GM18508 (cell line): Measurements from ENCODE around the gene ASNSD1.
"Not testable (repeated sequence)": the region's sequence is repeated elsewhere in the genome, so short reads cannot be mapped to it uniquely, and the experiment has no call there.

ENCODE experiments used
- ATAC-seq: cut with Tn5 transposase; IDR thresholded peaks from one replicate; pipeline ENCODE4 v1.9.1; 2021; ENCODE audit warnings: moderate number of reproducible peaks; ENCODE audit not compliant: insufficient read depth, unreplicated experiment

The ASNSD1 gene

DNA sequence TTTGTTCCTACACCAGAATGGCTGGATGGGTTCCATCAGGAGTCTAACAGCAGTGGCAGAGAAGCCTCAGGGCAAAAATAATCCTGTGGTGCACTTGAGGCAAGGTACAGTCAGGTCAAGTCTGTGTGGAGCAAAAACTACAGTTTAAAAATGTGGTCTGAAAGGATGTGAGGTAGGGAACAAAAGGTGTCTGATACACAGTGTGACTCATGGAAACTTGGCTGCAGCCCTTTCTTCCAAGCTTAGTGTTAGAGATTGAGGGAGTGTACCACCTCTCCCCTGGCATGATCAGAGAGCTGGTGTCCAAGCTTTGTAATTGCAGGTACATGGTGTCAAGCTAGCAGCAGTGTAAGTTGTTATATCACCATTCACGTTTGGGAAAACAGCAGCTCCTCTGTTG lies 22.1 kb downstream of the ASNSD1 start:
- ATAC-seq, result no peak

DNA sequence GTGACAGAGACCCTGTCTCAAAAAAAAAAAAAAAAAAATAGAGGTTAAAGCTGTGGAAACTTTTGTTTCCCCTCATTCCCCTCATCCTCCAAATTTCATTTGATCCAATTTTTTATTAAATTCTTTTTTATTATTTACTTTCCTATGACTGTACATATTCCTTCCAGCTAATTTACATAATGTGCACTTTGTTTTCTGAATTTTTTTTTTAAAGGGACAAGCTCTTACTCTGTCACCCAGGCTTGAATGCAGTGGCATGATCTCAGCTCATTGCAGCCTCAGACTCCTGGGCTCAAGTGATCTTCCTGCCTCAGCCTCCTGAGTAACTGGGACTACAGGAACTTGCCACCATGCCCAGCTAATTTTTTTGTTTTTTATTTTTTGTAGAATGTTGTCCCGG lies 23.6 kb downstream of the ASNSD1 start:
- ATAC-seq, result no peak

DNA sequence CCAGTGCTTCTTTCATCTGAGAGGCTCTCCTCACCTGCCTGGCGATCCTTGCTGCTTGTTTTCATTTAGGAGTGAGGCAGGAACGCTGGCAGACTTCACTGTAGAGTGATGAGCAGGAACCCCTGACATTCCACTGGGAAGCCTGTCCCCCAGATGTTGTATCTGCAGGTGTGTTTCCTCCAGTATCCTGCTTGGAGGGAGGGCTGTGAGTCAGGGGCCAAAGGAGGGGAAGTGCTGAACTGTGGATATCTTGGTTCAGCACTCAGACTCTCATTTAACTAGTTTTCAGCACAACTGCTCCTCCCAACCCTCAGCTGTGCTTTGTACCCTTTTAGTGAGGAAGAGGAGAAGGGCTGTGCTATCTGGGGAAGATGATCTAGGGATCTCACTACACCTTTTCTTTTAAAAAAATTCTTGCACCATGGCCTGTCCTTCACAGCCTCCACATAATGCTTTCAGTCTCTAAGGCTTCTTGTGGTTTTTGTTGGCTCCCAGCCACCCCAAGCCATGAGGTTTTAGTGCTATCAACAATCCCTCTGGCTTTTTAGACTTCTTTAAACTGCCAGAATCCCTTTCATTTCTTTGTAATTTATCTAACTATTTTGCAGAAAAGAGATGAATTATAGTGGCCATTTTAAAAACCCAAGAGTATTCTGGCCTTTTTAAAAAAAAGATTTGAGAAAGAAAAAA lies 24.4 kb downstream of the ASNSD1 start:
- ATAC-seq, result no peak

DNA sequence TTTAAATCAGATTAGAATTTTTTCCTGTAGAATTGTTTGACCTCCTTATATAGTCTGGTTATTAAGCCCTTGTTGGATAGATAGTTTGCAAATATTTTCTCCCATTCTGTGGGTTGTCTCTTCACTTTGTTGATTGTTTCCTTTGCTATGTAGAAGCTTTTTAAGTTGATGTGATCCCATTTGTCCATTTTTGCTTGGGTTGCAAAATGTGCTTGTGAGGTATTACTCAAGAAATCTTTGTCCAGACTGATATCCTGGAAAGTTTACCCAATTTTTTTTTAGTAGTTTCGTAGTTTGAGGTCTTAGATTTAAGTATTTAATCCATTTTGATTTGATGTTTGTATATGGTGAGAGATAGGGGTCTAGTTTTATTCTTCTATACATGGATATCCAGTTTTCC lies 26.5 kb downstream of the ASNSD1 start:
- ATAC-seq, result not testable (repeated sequence)

DNA sequence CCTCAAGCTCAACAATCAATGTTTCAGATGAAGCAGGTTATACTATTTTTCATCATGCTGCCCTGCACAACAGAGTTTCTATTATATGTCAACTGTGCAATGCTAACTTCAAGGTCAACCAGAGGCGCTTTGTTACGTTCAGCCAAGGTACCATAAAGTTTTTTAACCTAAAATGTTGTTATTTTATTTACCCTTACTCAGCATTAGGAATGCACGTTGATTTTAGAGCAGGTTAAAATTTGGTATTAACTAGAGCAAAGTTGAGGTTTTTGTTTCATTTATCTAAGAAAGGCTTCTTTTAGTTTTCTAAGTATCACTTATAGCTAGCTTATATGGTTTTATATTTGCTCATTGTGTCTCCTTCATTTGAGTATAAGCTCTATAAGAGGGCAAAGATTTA lies 35.0 kb downstream of the ASNSD1 start:
- no peak for ATAC-seq

DNA sequence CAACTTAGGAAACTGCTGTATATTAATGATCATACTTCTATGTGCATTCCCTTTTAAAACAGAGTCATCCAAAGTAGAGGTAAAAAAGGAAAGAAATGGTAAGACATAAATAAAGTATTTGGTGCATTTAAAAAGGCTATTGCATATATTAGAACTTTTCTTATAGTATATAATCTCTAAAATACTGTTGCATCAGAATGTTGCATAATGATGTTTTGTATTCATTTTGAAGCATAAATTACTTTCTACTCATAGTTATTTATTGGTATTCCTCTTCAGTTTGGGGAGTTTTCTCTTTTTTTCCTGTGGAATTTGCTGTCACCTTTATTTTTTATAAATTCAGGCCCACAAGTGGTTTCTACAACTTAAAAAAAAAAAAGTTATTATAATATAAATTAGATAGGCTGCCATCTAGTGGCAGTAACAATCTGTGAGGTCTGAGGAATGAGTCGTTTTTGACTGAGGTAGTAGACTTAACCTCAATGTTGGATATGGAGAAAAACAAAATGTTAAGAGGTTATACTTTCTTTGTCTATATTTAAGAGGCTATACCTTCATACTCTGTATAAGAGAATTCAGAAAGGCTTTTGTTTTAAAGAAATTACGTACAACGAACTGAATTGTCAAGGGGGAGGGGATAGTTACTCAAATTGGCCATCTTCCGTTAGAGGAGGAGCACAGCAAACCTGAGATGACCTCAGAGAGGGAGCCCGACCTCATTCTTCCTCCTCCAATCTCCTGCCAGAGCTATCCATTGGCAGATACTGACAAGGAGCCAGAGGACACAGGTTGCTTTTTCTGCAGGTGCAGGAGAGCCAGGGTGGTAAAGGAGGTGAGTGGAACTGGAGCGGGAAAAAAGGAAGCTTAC lies 37.0 kb downstream of the ASNSD1 start:
- peak; percentile 58 for ATAC-seq

DNA sequence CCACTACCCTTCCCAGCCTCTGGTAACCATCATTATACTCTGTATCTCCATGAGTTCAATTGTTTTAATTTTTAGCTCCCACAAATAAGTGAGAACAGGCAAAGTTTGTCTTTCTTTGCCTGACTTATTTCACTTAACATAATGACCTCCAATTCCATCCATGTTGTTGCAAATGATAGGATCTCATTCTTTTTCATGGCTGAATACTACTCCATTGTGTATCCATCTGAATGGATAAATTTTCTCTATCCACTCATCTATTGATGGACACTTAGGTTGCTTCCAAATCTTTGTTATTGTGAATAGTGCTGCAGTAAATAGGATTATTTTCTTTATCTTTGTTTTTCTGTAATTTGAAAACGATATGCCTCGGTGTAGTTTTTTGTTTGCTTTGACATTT lies 39.4 kb downstream of the ASNSD1 start:
- ATAC-seq, result no peak

DNA sequence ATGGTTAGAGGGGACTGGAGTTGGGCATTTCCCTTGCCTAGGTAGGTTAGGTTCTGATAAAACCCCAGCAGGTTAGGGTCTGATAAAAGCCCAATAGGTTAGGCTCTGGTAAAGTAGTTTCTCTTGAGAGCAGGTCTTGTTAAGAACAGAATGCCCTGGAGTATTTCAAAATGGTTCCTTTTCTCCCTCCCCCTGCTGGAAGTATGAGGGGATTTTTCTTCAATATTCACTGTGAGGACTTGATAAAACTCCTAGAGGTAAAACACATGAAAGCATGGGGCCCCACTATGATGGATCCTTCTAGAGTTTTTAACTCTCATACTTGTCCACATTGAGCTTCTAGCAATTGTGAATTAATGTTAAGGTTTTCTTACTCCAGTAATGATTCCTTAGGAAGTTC lies 40.8 kb downstream of the ASNSD1 start:
- ATAC-seq, result no peak

DNA sequence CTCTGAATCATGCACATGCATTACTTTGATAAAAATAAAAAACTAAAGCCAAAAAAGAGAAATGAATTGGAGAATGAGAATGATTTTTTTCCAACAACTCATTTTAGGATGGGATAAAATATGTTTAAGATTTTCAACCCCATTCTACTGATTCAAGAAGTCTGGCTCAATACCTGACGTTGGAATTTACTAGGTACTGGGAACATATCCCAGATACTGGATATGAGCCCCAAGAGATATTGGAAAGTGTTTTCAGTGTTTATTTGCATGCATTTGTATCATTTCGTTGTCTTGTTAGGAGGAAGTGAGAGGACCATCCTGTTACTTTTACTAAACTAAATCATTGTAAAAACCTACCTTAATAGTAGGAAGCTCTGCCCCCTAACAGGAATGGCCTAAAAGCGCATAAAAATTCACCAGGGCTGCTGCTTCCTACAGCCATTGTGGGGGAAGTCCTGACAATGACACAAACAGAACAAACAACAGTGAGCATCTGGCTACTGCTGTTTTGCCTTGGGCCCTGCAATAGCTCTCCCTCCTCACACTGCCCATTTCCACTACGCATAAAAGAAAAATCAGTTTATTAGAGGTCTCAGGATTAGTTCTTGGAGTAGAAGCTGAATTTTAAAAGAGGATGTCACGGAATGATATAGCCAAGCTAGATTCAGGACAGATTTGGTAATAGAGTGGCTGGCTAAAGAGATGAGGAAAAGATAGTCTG lies 48.4 kb downstream of the ASNSD1 start:
- no peak for ATAC-seq

DNA sequence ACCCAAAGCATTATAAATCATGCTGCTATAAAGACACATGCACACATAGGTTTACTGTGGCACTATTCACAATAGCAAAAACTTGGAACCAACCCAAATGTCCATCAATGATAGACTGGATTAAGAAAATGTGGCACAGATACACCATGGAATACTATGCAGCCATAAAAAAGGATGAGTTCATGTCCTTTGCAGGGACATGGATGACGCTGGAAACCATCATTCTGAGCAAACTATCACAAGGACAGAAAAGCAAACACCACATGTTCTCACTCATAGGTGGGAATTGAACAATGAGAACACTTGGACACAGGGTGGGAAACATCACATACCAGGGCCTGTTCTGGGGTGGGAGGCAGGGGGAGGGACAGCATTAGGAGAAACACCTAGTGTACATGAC lies 56.3 kb downstream of the ASNSD1 start:
- ATAC-seq, result not testable (repeated sequence)

DNA sequence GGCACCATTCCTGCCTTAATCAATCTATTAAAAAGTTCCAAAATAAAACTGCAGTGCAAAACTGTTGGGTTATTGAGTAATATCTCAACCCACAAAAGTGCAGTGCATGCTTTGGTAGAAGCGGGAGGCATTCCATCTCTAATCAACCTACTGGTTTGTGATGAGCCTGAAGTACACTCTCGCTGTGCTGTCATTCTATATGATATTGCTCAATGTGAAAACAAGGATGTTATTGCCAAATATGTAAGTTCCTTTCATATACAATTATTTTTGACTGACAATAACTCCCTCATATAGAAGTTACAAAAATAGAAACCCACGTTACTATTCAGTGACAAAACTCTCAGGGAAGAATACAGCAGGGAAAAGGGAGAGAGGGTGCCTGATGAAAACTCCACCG lies 58.3 kb downstream of the ASNSD1 start:
- ATAC-seq, result no peak
